Measurements from ENCODE around the gene RALGAPB.
"Not testable (repeated sequence)": the region's sequence is repeated elsewhere in the genome, so short reads cannot be mapped to it uniquely, and the experiment has no call there.

RALGAPB gene

GRCh38 chr20:38472513-38473366 is at the start of gene RALGAPB:
TSS of gene RALGAPB (plus strand) at chr20:38472843. CDS start at chr20:38488433, 15,590 bp downstream.
- peak; percentile 100 for DNase-seq (ENCODE audit: low spot score)

DNA sequence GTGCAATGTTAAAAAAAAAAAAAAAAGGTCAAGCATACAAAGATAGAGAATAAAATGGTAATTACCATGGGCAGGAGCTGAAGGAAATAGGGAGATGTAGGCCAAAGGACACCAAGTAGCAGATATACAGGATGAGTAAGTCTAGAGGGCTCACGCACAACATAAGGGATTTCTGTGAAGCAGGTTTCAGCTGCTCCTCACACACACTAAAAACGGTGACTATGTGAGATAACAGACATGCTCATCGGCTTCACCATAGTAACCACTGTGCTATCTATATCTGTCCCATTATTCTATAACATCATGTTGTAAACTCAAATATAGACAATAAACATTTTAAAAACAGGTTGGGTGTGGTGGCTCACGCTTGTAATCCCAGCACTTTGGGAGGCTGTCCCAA is 49.1 kb upstream of the RALGAPB start:
- DNase-seq (ENCODE audit: low spot score), result no peak

GRCh38 chr20:38424401-38424800 is 48.2 kb upstream of the RALGAPB start:
- no peak for DNase-seq (ENCODE audit: low spot score)

DNA sequence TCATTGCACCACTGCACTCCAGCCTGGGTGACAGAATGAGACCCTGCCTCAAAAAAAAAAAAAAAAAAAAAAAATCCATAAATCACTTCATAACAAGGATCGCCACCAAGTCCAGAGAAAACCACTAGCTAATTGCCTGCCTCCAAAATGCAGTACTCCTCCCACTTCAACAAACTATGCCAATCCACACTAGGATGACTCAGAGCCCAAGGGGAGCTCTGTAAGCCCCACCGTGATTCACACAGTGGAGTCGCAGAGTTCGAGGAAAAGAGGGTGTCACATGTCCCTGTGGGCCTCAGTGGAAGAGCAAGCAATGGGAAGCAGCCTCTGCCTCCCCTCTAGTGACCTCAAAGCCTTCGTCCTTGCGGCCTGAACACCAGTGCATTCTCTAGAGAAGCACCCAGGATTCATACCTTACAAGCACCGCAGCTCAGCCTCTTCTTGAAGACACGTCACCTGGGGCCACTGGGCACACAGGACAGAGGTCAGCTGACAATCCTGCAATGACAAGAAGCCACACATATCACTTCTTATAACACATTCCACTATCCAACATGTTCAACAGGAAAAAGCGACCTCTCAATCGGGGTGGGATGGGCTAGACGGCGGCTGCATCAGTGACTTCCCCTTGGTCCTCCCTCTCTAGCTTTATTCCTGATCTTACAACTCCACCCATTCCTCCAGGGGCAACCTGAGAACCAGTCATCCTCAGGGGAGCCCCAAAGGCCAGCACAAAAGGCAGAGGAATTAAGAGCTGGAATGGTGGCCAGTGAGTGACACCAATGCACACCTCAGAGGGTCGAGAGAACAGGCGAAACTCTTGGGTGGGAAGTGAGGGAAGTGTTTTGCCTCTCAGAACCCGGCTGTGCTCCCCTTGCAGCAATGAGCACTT is 46.4 kb upstream of the RALGAPB start:
- DNase-seq (ENCODE audit: low spot score), result no peak

DNA sequence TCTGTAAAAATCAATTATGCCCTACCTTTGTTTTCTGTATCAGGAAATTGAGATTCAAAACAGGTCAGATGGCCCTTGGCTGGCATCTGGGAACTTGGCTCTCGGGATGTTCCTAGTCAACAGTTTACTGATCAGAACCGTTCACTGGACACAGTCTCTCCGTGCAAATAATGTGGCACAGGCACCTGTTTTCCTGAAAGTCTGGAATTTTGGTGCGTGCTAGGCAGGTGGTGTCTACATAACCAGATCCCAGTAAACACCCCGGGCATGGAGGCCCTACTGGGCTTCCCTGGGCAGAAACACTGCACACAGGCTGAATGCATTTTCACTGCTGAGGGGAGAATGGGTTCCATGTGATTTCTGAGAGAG is 45.0 kb upstream of the RALGAPB start:
- DNase-seq (ENCODE audit: low spot score), result no peak

- DNase-seq (ENCODE audit: low spot score), result no peak
Observed at GRCh38 chr20:38428800-38429199, 43.8 kb upstream of the RALGAPB start.

DNA sequence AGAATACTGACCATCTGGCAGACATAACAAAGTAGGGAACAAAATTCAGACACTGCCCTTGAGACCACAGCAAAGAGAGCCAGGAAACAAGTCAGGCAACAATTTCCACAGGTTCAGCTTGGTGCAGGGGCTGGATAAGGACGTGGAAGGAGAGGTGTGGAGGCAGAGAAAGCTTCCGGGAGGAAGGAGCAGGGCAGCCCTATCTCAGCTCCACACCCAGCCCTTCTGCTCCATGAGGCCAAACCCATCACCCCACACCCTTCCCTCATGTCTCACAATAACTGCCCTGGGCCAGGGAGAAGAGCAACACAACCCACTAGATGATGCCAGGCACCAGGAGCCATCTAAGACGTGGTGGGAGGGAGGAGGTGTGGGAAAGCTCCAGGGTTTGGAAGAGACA is 43.3 kb upstream of the RALGAPB start:
- DNase-seq (ENCODE audit: low spot score), result peak; percentile 61

- DNase-seq (ENCODE audit: low spot score), result no peak
Observed at GRCh38 chr20:38430679-38431325, 41.8 kb upstream of the RALGAPB start.

- DNase-seq (ENCODE audit: low spot score), result no peak
Observed at GRCh38 chr20:38432292-38432691, 40.4 kb upstream of the RALGAPB start.

DNA sequence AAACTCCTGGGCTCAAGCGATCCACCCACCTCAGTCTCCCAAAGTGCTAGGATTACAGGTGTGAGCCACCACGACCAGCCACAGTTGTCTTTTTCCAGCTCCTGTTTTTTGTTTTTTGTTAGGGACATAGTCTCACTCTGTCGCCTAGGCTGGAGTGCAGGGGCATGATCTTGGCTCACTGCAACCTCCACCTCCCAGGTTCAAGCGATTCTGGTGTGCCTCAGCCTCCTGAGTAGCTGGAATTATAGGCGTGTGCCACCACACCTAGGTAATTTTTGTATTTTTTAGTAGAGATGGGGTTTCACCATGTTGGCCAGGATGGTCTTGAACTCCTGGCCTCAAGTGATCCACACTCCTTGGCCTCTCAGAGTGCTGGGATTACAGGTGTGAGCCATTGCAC is 39.8 kb upstream of the RALGAPB start:
- DNase-seq (ENCODE audit: low spot score), result not testable (repeated sequence)

- DNase-seq (ENCODE audit: low spot score), result no peak
Observed at GRCh38 chr20:38433304-38433972, 39.2 kb upstream of the RALGAPB start.

DNA sequence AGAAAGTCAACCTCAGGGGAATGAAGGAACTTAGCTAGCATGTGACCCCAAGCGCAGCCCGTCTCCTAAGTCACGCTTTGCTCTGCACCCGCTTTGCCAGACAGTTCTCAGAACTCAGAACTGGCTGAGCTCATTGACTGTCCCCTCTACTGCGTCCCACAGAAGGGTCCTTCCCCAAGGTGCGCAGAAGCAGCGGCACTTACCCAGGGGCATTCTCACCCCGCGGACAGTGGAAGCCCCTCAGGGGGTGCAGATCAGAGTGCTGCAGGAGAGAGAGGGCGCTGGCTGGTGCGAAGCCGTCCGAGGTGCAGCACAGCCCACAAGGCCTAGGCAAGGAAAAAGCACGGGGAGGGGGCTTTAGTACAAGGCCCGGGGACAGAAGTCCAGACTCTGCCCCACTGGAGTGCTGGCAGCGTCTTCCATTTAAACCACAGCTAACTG is 38.3 kb upstream of the RALGAPB start:
- no peak for DNase-seq (ENCODE audit: low spot score)

DNA sequence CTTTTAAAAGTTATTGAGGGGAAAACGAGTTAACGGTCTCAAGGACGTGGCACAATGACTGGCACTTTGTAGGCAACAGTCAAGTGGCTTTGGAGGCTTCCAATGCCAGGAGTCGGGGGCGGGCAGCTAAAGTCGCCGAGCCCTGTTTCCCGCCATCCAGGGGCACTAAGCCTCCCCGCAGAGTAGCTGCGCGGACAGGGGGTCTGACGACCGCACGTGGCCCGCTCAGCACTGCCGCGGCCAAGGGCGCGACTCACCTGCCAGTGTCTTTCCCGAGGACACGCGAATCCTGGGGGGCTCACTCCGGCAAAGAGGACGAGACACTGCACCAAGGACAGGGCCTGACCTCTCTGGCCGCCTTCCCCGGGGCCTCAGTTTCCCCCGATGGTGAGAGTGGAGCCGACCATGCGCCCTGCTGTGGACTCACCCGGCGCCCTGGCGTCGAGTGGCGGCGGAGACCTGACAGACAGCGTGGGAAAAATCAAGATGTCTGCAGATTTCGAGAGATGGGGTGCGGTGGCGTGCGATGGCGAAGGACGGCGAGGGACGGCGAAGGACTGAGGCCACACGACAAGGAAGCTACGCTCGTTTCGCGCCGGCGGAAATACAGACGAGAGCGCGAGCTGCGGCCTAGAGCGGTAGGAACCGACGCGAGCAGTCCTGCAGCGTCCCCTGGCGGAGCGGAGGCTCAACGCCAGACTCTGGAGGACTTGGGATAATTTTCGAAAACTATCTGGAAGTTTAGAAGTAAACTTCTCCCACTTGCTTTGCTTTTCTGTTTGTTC is 37.7 kb upstream of the RALGAPB start, which contains the start of gene SNHG17:
Gene SNHG17 (minus strand): TSS at position 559 of the 785 bp plus-strand sequence.
- peak; percentile 94 for DNase-seq (ENCODE audit: low spot score)

GRCh38 chr20:38435555-38435939 is 37.1 kb upstream of the RALGAPB start:
- no peak for DNase-seq (ENCODE audit: low spot score)

GRCh38 chr20:38437796-38438195 is 34.8 kb upstream of the RALGAPB start:
- no peak for DNase-seq (ENCODE audit: low spot score)

GRCh38 chr20:38441110-38441509 is 31.5 kb upstream of the RALGAPB start:
- DNase-seq (ENCODE audit: low spot score), result not testable (repeated sequence)

GRCh38 chr20:38441916-38442315 is 30.7 kb upstream of the RALGAPB start:
- no peak for DNase-seq (ENCODE audit: low spot score)

DNA sequence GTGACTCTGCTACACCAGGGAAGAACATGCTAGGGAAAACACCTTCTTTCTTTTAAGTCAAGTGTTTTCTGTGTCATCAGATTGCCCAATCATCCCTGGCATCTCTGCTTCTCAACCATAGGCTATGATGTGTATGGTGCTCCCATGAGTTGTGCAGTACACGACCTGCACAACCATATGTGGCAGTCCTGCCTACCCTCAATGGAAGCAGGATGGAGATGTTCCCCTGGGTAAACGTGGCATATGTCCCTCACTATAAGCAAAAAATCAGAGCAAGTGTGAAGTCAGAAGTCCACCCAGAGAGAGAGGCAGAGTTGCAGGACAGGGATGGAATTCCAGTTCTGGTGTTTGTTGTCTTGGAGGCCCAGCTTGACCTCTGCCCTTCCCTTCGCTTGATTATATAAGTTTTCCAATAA is 27.3 kb upstream of the RALGAPB start:
- no peak for DNase-seq (ENCODE audit: low spot score)

GRCh38 chr20:38445901-38446425 is 26.7 kb upstream of the RALGAPB start:
- no peak for DNase-seq (ENCODE audit: low spot score)

DNA sequence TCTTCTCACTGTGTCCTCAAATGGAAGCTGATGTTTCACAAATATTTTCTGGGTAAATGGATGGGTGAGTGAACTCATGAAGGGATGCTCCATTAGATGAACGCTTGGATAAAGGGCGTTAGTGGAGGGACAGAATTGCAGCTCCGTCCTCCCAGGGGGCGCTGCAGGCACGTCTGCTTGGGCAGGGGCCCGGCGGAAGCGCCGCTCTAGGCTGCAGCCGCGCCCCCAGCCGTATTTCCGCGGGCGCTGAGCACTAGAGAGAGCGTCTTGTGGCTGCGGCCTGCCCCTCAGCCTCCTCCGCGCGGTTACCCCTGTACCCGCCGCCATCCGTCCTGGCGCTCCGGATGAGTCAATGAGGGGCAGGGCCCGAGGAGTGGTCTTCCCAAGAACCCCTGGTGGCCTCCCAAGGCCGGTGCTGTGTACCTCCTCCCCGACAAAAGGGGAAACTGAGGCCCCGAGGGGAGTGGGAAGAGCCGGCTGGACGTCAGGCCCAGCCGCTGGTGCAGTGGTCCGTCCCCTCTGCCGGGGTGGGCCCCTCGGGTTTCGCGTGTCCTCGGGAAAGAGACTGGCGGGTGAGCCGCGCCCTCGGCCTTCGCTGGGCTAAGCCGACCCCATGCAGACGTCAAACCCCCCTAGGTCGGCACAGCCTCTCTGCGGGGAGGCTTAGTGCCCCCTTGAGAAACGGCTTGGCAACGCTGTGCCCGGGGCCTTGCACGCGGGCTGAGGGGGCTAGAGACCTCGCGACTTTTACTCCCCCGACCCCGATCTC is 26.0 kb upstream of the RALGAPB start:
- peak; percentile 91 for DNase-seq (ENCODE audit: low spot score)
